Osteocyte (in vitro differentiated cells): ENCODE results near the gene CRKL. TPM values are rescaled to one million over a fixed set of nuclear protein-coding genes. Genes with fewer than 3 reads are reported as not detected.
"Not testable (repeated sequence)": the region's sequence is repeated elsewhere in the genome, so short reads cannot be mapped to it uniquely, and the experiment has no call there.

Source experiments
- DNase-seq: peaks from one replicate; pipeline ENCODE4 v3.0.0; 2021; ENCODE audit warnings: mixed read lengths; ENCODE audit not compliant: unreplicated experiment; ENCODE audit errors: extremely low spot score
- H3K27ac Mint-ChIP-seq: one replicate; pipeline ENCODE4 v1.8.0; 2021; ENCODE audit warnings: mild to moderate bottlenecking, mixed read lengths; ENCODE audit not compliant: unreplicated experiment
- H3K27me3 Mint-ChIP-seq: one replicate; pipeline ENCODE4 v1.8.0; 2021; ENCODE audit warnings: mixed read lengths; ENCODE audit not compliant: unreplicated experiment
- H3K36me3 Mint-ChIP-seq: one replicate; pipeline ENCODE4 v1.8.0; 2021; ENCODE audit warnings: mixed read lengths; ENCODE audit not compliant: unreplicated experiment
- H3K4me1 Mint-ChIP-seq: one replicate; pipeline ENCODE4 v1.8.0; 2021; ENCODE audit warnings: mixed read lengths; ENCODE audit not compliant: unreplicated experiment
- H3K4me3 Mint-ChIP-seq: one replicate; pipeline ENCODE4 v1.8.0; 2021; ENCODE audit warnings: mild to moderate bottlenecking, moderate library complexity, mixed read lengths; ENCODE audit not compliant: unreplicated experiment
- H3K9me3 Mint-ChIP-seq: one replicate; pipeline ENCODE4 v1.8.0; 2021; ENCODE audit warnings: mixed read lengths; ENCODE audit not compliant: unreplicated experiment
- total RNA-seq: library from RNA; stranded (reverse); gene quantifications from 2 replicates; pipeline ENCODE4 v1.2.1, GENCODE V29; 2021
- TF ChIP-seq, protein P1 (sequence below): fragments of 200-600 bp; sonication (generic); IDR thresholded peaks from 2 replicates; pipeline ENCODE4 v1.5.0; 2021; ENCODE audit warnings: antibody characterized with exemption, mild to moderate bottlenecking, moderate library complexity

Gene CRKL
- total RNA-seq, 1 donor from 2014 or later: 56.0 TPM

DNA sequence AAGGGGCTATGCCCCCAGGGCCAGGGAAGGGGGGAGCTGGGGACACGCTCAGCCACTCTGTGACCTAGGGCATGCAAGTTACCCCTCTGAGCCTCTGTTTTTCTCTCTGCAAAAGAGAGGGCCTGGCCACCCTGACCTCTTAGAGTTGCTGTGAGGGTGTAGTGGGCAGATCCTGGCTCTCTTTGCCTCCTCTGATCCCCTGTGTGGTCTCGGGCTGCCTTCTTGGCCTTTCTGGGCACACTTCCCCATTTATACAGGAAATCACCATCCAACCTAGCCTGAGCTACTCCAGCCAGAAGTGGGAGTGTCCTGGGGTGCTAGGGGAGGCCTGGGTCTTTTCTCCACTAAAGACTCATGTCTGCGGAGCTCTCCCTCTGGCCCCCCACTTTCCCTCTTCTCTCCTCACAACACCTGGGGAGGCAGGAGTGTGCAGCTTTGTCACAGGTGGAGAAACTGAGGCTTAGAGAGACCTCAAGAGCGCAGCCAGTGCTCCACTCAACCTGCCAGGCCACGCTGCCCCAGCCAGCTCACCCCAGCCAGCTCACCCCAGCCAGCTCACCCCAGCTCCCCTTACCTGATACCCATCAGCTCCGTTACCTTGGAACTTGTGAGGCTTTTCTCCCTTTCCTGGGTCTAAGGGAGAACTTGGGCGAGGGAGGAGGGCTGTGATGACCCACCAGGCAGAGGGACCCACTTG, 51.2 kb downstream of the CRKL start:
- Mint-ChIP-seq H3K27me3 (no peaks in the 10 kb centered on the region), H3K36me3 (no peaks in the 10 kb centered on the region), H3K27ac (no peak overlapping the region), H3K4me3 (no peak overlapping the region), H3K4me1 (peaks cover 31% of the 10 kb centered on the region), H3K9me3 (no peaks in the 10 kb centered on the region)
- DNase-seq: no peak
- TF ChIP-seq, protein P1, sequence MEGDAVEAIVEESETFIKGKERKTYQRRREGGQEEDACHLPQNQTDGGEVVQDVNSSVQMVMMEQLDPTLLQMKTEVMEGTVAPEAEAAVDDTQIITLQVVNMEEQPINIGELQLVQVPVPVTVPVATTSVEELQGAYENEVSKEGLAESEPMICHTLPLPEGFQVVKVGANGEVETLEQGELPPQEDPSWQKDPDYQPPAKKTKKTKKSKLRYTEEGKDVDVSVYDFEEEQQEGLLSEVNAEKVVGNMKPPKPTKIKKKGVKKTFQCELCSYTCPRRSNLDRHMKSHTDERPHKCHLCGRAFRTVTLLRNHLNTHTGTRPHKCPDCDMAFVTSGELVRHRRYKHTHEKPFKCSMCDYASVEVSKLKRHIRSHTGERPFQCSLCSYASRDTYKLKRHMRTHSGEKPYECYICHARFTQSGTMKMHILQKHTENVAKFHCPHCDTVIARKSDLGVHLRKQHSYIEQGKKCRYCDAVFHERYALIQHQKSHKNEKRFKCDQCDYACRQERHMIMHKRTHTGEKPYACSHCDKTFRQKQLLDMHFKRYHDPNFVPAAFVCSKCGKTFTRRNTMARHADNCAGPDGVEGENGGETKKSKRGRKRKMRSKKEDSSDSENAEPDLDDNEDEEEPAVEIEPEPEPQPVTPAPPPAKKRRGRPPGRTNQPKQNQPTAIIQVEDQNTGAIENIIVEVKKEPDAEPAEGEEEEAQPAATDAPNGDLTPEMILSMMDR: no peak

DNA sequence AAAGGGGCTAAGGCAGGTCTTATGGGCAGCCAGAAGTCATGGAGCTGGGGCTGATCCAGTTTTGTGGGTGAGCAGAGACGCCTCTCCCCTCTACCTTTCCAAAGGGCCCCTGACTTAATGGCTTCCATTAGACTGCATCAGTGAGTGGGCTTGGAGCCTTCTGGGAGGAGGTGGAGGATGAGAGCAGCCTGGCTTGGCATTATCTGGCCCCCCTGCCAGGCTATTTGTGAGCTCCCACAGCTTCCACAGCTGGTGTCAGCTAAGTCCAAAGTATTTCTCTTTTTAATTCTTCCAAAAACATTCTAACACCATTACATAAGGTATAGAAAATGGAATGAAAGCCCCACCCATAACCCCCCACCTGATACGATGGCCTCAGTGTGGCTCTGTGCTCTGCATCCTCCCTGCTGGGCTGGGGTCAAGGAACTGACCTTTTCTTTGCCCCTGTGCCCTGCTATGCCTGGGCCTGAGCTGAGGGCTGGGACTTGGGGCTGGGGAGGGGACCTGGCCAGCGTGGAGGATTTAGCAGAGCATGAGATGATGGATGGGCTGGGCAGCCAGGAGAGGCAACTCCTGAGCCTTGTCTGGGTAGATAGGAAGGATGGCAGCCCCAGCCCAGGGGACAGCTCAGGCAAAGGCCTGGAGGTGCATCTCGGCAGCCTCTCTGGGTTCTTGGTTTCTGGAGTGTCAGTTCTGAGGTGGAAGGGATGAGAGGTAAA, 53.9 kb downstream of the CRKL start:
- DNase-seq: no peak
- no peaks in the 10 kb centered on the region for H3K9me3 Mint-ChIP-seq
- TF ChIP-seq, protein P1: no peak
- no peaks in the 10 kb centered on the region for H3K27me3 Mint-ChIP-seq
- H3K4me3 Mint-ChIP-seq: no peak overlapping the region
- H3K4me1 Mint-ChIP-seq: peaks cover 22% of the 10 kb centered on the region
- no peaks in the 10 kb centered on the region for H3K36me3 Mint-ChIP-seq
- no peak overlapping the region for H3K27ac Mint-ChIP-seq

GRCh38 chr22:20972014-20972694, 54.9 kb downstream of the CRKL start:
- not testable (repeated sequence) for H3K9me3 Mint-ChIP-seq, DNase-seq, H3K36me3 Mint-ChIP-seq, H3K27me3 Mint-ChIP-seq, H3K4me3 Mint-ChIP-seq
- H3K27ac Mint-ChIP-seq: peak overlapping the region; percentile 14
- peaks cover 22% of the 10 kb centered on the region for H3K4me1 Mint-ChIP-seq

DNA sequence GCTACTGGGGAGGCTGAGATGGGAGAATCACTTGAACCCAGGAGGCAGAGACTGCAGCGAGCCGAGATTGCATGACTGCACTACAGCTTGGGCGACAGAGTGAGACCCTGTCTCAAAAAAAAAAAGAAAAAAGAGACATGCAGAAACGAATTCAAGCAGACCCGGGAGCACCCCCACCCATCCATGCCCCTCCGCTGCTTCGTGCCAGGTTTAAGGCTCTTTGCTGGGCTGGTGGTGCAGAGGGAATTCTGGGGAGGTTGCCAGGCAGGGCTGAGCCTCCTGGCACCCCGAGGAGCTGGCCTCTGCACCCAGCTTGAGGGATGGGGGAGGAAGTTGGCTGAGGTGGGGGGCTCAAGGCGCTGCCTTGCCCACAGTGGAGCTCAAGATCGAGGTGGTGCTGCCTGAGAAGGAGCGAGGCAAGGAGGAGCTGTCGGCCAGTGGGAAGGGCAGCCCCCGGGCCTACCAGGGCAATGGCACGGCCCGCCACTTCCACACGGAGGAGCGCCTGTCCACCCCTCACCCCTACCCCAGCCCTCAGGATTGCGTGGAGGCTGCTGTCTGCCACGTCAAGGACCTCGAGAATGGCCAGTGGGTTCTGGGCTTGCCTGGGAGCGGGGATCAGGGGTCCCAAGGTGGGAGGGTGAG, 55.8 kb downstream of the CRKL start:
- Mint-ChIP-seq H3K36me3 (no peaks in the 10 kb centered on the region), H3K27me3 (no peaks in the 10 kb centered on the region), H3K27ac (no peak overlapping the region), H3K4me3 (no peak overlapping the region), H3K9me3 (no peaks in the 10 kb centered on the region), H3K4me1 (peaks cover 22% of the 10 kb centered on the region)
- no peak for DNase-seq
- TF ChIP-seq, protein P1: no peak

GRCh38 chr22:20973634-20974286, 56.6 kb downstream of the CRKL start:
- H3K27me3 Mint-ChIP-seq: no peaks in the 10 kb centered on the region
- peaks cover 22% of the 10 kb centered on the region for H3K4me1 Mint-ChIP-seq
- no peak for DNase-seq
- H3K36me3 Mint-ChIP-seq: no peaks in the 10 kb centered on the region
- H3K27ac Mint-ChIP-seq: no peak overlapping the region
- TF ChIP-seq, protein P1: no peak
- no peak overlapping the region for H3K4me3 Mint-ChIP-seq
- H3K9me3 Mint-ChIP-seq: peaks cover 3% of the 10 kb centered on the region
